Trophoblast cell (in vitro differentiated cells and primary cell): ENCODE results near the gene HKDC1.

Source experiments
- DNase-seq, 2 donors: peaks; one replicate each; pipeline ENCODE4 v3.0.0-alpha.2; 2016
- H2AFZ ChIP-seq: 2 replicates; pipeline ENCODE4 v1.6.1; 2013; ENCODE audit warnings: low read length, moderate library complexity, mild to moderate bottlenecking; ENCODE audit not compliant: insufficient read depth, poor library complexity
- H2AK5ac ChIP-seq: 2 replicates; pipeline ENCODE4 v1.6.1; 2013; ENCODE audit warnings: mild to moderate bottlenecking, low read length
- H2BK120ac ChIP-seq: 2 replicates; pipeline ENCODE4 v1.6.1; 2013; ENCODE audit warnings: low read length, mild to moderate bottlenecking, moderate library complexity; ENCODE audit not compliant: insufficient read depth, poor library complexity
- H2BK12ac ChIP-seq: 2 replicates; pipeline ENCODE4 v1.6.1; 2013; ENCODE audit warnings: mild to moderate bottlenecking, low read length, moderate library complexity
- H2BK5ac ChIP-seq: 2 replicates; pipeline ENCODE4 v1.6.1; 2013; ENCODE audit warnings: low read length, low read depth, moderate library complexity, mild to moderate bottlenecking; ENCODE audit not compliant: poor library complexity
- H3K14ac ChIP-seq: 2 replicates; pipeline ENCODE4 v1.6.1; 2013; ENCODE audit warnings: mild to moderate bottlenecking, low read length
- H3K18ac ChIP-seq: 2 replicates; pipeline ENCODE4 v1.6.1; 2013; ENCODE audit warnings: mild to moderate bottlenecking, low read length
- H3K23ac ChIP-seq: 2 replicates; pipeline ENCODE4 v1.6.1; 2013; ENCODE audit warnings: low read length
- H3K27ac ChIP-seq: 2 replicates; pipeline ENCODE4 v1.5.1; 2013; ENCODE audit warnings: low read depth, mild to moderate bottlenecking, inconsistent platforms, low read length, moderate library complexity
- H3K27me3 ChIP-seq: 2 replicates; pipeline ENCODE4 v1.6.1; 2013; ENCODE audit warnings: inconsistent platforms, mild to moderate bottlenecking, low read length, moderate library complexity; ENCODE audit not compliant: insufficient read depth
- H3K36me3 ChIP-seq, 2 experiments: 1 replicate in 1 of 2; 2 replicates in 1 of 2; pipeline ENCODE4 v1.6.1; 2013; ENCODE audit warnings: low read length in 2 of 2, mild to moderate bottlenecking in 2 of 2, moderate library complexity in 1 of 2; ENCODE audit not compliant: insufficient read depth in 2 of 2, control insufficient read depth in 1 of 2
- H3K4ac ChIP-seq: 2 replicates; pipeline ENCODE4 v1.6.1; 2013; ENCODE audit warnings: low read depth, mild to moderate bottlenecking, low read length, moderate library complexity
- H3K4me1 ChIP-seq, 2 experiments: 1 replicate in 1 of 2; 2 replicates in 1 of 2; pipeline ENCODE4 v1.6.1; 2013; ENCODE audit warnings: low read length in 2 of 2, mild to moderate bottlenecking in 2 of 2, moderate library complexity in 1 of 2; ENCODE audit not compliant: insufficient read depth in 2 of 2, control insufficient read depth in 1 of 2
- H3K4me2 ChIP-seq: 2 replicates; pipeline ENCODE4 v1.6.1; 2013; ENCODE audit warnings: inconsistent platforms, mild to moderate bottlenecking, low read length, moderate library complexity
- H3K4me3 ChIP-seq: 2 replicates; pipeline ENCODE4 v1.5.1; 2013; ENCODE audit warnings: mild to moderate bottlenecking, low read depth, low read length, inconsistent platforms
- H3K79me1 ChIP-seq: one replicate; pipeline ENCODE4 v1.6.1; 2013; ENCODE audit warnings: low read length
- H3K79me2 ChIP-seq: 2 replicates; pipeline ENCODE4 v1.6.1; 2013; ENCODE audit warnings: low read length, mild to moderate bottlenecking; ENCODE audit not compliant: control insufficient read depth, insufficient read depth, poor library complexity
- H3K9ac ChIP-seq: 2 replicates; pipeline ENCODE4 v1.6.1; 2013; ENCODE audit warnings: mild to moderate bottlenecking, low read length
- H3K9me3 ChIP-seq: 2 replicates; pipeline ENCODE4 v1.6.1; 2013; ENCODE audit warnings: low read depth, mild to moderate bottlenecking, control low read depth, inconsistent platforms, low read length; ENCODE audit not compliant: insufficient read depth
- H4K12ac ChIP-seq: 2 replicates; pipeline ENCODE4 v1.6.1; 2013; ENCODE audit warnings: low read depth, mild to moderate bottlenecking, low read length, moderate library complexity
- H4K8ac ChIP-seq: 2 replicates; pipeline ENCODE4 v1.6.1; 2013; ENCODE audit warnings: low read depth, mild to moderate bottlenecking, low read length, moderate library complexity
- H4K91ac ChIP-seq: one replicate; pipeline ENCODE4 v1.6.1; 2013; ENCODE audit warnings: low read depth, mild to moderate bottlenecking, low read length, moderate library complexity
- WGBS: extraction: QIAGEN DNeasy Blood & Tissue Kit; methylation state at CpG from one replicate; pipeline ENCODE4 v1.1.7; 2013; ENCODE audit warnings: missing lambda C conversion rate; ENCODE audit not compliant: insufficient read length, insufficient coverage; ENCODE audit errors: extremely low coverage; 5-methylcytosine and 5-hydroxymethylcytosine counted together

The HKDC1 gene

GRCh38 chr10:69295027-69295636, 75.0 kb downstream of the HKDC1 start:
- no CpG with 5 or more reads among the region's 11 CpGs for WGBS

GRCh38 chr10:69303632-69304051, 83.5 kb downstream of the HKDC1 start:
- no peaks in the 10 kb centered on the region for H3K27me3 ChIP-seq
- no peak overlapping the region for H2BK120ac ChIP-seq
- H2AFZ ChIP-seq: no peak overlapping the region
- no CpG with 5 or more reads among the region's 3 CpGs for WGBS
- no peaks in the 10 kb centered on the region for H3K9me3 ChIP-seq
- H2BK12ac ChIP-seq: no peak overlapping the region
- no peak overlapping the region for H3K9ac ChIP-seq
- H4K91ac ChIP-seq: no peak overlapping the region
- no peak overlapping the region for H3K23ac ChIP-seq
- no peak overlapping the region for H3K4me3 ChIP-seq
- peak overlapping the region; percentile 35 for H2AK5ac ChIP-seq
- no peaks in the 10 kb centered on the region for H3K4me1 ChIP-seq
- H3K4ac ChIP-seq: no peak overlapping the region
- H3K79me1 ChIP-seq: no peaks in the 10 kb centered on the region
- no peak for DNase-seq
- no peak overlapping the region for H3K27ac ChIP-seq
- no peaks in the 10 kb centered on the region for H3K36me3 ChIP-seq
- H3K14ac ChIP-seq: no peak overlapping the region
- H3K79me2 ChIP-seq: no peaks in the 10 kb centered on the region
- no peak overlapping the region for H3K4me2 ChIP-seq
- no peak overlapping the region for H2BK5ac ChIP-seq
- no peak overlapping the region for H4K12ac ChIP-seq
- no peak overlapping the region for H4K8ac ChIP-seq
- H3K18ac ChIP-seq: no peak overlapping the region

More at GRCh38 chr10:69295027-69295636, 75.0 kb downstream of the HKDC1 start:
- Histone ChIP-seq H3K4ac (no peak overlapping the region), H3K27ac (no peak overlapping the region), H3K79me1 (no peaks in the 10 kb centered on the region), H3K27me3 (no peaks in the 10 kb centered on the region), H2BK12ac (no peak overlapping the region), H2AFZ (no peak overlapping the region), H3K4me1 (no peaks in the 10 kb centered on the region), H3K36me3 (no peaks in the 10 kb centered on the region), H3K9ac (no peak overlapping the region), H4K91ac (no peak overlapping the region), H2BK5ac (no peak overlapping the region), H2AK5ac (no peak overlapping the region), H3K14ac (no peak overlapping the region), H3K79me2 (no peaks in the 10 kb centered on the region), H3K4me3 (no peak overlapping the region), H4K8ac (no peak overlapping the region), H3K9me3 (no peaks in the 10 kb centered on the region), H3K4me2 (no peak overlapping the region), H4K12ac (no peak overlapping the region), H2BK120ac (no peak overlapping the region), H3K23ac (no peak overlapping the region), H3K18ac (no peak overlapping the region)
- DNase-seq: no peak

GRCh38 chr10:69306421-69306820, 86.3 kb downstream of the HKDC1 start:
- no peak overlapping the region for H3K18ac ChIP-seq
- H3K23ac ChIP-seq: no peak overlapping the region
- H2BK120ac ChIP-seq: no peak overlapping the region
- H4K8ac ChIP-seq: no peak overlapping the region
- no peak for DNase-seq
- no peak overlapping the region for H3K9ac ChIP-seq
- H2AFZ ChIP-seq: no peak overlapping the region
- H3K4me3 ChIP-seq: no peak overlapping the region
- no peaks in the 10 kb centered on the region for H3K9me3 ChIP-seq
- H4K12ac ChIP-seq: no peak overlapping the region
- H2AK5ac ChIP-seq: no peak overlapping the region
- no peaks in the 10 kb centered on the region for H3K79me2 ChIP-seq
- H3K4me1 ChIP-seq: peaks cover 0 to 3% of the 10 kb centered on the region in 2 experiments
- H2BK12ac ChIP-seq: no peak overlapping the region
- no peak overlapping the region for H4K91ac ChIP-seq
- H3K27me3 ChIP-seq: no peaks in the 10 kb centered on the region
- no peaks in the 10 kb centered on the region for H3K36me3 ChIP-seq
- H3K14ac ChIP-seq: no peak overlapping the region
- no peak overlapping the region for H3K27ac ChIP-seq
- H3K4ac ChIP-seq: no peak overlapping the region
- WGBS: no CpG with 5 or more reads among the region's 2 CpGs
- H3K79me1 ChIP-seq: no peaks in the 10 kb centered on the region
- H3K4me2 ChIP-seq: no peak overlapping the region
- H2BK5ac ChIP-seq: no peak overlapping the region

GRCh38 chr10:69307434-69307833, 87.3 kb downstream of the HKDC1 start:
- Histone ChIP-seq H3K9me3 (no peaks in the 10 kb centered on the region), H4K91ac (no peak overlapping the region), H3K18ac (no peak overlapping the region), H2BK120ac (no peak overlapping the region), H3K4me3 (no peak overlapping the region), H4K8ac (no peak overlapping the region), H3K27me3 (no peaks in the 10 kb centered on the region), H2BK12ac (no peak overlapping the region), H3K4me2 (no peak overlapping the region), H3K27ac (no peak overlapping the region), H2AK5ac (no peak overlapping the region), H3K14ac (no peak overlapping the region), H3K4ac (no peak overlapping the region), H3K79me1 (peaks cover 2% of the 10 kb centered on the region), H3K36me3 (no peaks in the 10 kb centered on the region), H3K79me2 (no peaks in the 10 kb centered on the region), H2AFZ (no peak overlapping the region), H3K9ac (no peak overlapping the region), H4K12ac (no peak overlapping the region), H3K23ac (no peak overlapping the region), H3K4me1 (peaks cover 3 to 5% of the 10 kb centered on the region in 2 experiments), H2BK5ac (no peak overlapping the region)
- DNase-seq: no peak
- no CpG with 5 or more reads among the region's 4 CpGs for WGBS
